NCI-H82 (cell line): Measurements from ENCODE around the gene MRRF.
A peak's percentile ranks its signal among the peaks of the same experiment; 100 is the strongest.

Source experiments
- DNase-seq: peaks from one replicate; lab custom pipeline; 2025; lab: John Stamatoyannopoulos, UW

MRRF gene

DNA sequence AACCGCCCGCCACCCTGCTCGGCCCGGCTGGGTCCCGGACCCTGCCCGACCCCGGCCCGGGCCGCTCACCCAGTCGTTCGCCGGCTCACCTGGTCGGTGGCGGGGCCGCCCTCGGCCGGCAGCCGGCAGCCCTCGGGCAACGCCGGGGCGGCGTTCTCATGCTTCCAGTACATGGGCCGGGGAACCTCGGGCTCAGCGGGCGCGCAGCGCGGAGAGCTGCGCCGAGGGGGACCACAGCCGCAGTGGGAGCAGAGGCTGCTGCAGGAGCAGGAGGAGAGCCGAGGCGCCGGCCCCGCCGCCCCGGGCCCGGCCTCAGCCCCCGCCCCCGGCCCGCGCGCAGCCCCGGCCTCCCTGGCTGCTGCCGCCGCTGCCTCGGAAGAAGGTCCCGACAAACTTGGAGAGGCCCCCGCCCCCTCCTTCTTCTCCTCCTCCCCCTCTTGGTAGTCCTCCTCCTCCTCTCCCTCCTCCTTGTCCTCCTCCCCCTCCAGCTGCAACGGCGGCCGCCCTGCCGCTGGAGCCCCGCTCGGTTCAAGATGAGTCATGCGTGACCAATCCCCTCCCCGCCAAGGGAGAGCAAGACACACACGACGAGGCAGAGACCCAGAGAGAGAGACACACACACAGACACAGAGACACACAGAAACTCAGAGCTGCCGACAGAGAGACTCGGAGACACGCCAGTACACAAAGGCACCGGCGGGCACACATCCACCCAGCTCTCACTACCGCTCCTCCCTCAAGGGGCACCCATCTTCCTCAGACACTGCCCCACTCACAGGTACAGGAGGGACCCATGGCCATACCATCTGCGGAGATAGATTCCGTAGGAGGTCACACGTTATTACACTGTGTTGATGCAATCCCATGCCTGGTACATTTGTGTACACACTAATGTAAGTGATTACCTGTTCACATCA lies 35.9 kb upstream of the MRRF start, which contains the start of gene LHX6:
TSS of gene LHX6 (minus strand) at position 390 of the 917 bp plus-strand sequence. CDS start at position 173, 217 bp downstream.
- DNase-seq = peak; percentile 31

DNA sequence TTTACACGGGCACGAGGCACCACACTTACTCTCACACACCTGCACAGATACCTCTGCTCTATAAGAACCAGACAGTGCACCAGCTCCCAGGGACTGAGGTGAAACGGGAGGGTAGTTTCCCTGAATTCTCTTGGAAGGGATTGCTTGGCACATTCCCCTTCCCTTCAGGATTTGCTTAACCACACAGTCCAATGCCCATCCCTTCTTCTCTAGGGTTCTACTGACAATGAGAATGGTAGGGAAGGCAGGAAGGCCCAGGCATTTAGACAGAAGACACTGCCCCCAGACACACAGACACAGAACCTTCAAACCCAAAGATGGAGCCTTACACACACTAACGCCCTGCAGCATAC lies 35.2 kb upstream of the MRRF start:
- no peak for DNase-seq

DNA sequence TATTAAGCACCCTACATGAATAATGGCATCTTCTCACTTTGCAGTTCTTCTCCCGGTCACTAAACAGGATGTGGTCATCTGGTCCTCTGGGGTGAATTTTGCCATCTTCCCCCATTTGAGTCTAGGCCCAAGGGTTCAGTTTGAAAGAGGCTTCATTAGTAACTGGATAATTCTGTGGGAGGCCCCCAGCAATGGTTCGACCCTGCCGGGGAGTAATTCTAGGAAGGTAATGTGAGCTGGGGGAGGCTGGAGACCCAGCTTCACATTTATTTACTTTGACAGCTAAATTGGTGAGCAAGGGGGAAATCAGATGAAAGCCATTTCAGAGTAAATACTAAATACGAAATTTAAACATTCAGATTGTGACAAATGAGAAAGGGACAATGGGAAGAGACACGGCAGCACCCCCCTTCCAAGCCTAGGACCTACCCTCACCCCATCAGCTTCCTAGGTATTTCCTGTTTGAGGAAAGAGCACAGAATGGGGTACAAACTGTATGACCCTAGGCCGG lies 31.8 kb upstream of the MRRF start:
- no peak for DNase-seq

DNA sequence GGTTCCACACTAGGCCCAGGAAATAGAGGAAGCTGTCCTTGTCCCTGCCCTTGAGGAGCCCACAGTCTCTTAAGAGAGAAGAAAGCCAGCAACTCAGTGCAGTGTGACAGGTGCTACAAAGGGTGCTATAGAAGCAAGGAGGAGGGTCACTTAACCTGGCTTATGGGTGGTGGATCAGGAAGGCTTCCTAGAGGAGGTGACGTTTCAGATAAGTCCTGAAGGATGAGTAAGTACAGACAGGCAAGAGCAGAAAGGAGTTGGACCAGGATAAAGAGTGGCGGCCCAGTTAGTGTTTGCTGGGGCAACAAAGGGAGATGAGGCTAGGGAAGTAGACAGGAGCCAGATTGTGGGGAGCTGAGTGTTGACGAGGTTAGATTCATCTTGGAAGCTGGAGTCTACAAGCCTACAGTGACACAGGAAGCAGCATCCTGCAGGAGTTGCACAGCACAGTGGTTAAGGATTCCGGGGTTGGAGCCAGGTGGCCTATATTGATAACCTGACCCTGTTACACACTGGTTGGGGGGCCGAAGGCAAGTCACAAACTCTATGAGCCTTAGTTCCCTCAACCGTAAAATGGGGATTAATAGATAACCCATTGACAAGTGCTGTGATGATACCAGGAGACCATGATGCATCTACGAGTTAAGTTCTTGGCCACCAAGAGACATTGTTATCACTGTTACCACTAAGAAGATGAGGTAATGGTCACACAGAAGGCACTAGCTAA lies 30.5 kb upstream of the MRRF start:
- DNase-seq = no peak

DNA sequence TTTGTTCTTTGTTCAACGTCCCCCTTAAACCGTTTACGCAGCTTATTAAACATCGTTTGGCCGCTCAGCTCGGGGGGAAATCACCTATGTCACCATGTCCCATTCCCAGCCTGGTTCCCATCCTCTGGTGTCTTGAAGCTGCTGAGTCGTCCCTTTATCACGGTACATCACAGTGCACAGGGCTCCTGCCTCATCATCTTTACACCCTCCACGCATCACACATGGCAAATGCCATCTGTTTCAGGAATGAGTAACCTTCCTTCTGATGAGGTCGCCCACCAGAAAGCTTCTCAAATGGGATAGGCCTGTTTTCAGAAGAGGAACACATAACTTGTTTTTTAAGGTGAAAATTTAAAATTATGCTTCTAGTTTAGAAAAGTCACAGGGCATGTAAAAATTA lies 28.0 kb upstream of the MRRF start:
- peak; percentile 16 for DNase-seq

DNA sequence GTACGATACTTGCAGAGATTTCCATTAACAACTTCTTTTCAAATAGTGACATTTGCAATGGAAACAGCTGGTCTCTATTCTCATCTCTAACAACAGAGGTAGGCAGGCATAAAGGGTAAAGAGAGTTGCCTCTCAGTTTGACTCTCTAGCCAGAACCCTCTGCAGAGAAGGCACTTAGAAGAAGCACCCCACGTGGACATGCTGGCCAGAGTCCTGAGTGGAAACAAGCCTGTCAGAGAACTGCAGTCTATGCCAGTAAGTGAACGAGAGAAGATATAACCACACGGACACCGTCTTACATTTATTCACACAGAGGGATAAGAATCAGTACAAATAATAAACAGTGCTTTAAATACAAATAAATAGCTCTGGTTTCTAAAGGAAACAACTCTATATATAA lies 25.0 kb upstream of the MRRF start:
- DNase-seq = no peak

DNA sequence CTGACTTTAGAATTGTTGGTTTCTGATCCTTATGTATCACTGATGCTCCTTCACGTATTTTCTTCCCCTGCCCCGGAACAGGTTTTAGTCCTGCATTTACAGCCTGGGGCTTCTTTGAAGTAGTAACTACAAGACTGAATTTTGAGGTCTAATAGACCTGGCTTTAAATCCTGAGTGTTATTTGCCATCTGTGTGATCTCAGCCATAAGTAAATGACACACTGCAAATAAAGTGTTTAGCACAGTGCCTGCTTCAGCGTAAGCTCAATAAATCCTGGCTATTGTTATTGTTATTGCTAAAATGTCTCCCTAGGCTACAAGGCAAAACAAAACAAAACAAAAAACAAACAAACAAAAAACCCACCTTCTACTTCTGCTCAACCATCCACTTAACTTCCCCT lies 20.3 kb upstream of the MRRF start:
- no peak for DNase-seq

DNA sequence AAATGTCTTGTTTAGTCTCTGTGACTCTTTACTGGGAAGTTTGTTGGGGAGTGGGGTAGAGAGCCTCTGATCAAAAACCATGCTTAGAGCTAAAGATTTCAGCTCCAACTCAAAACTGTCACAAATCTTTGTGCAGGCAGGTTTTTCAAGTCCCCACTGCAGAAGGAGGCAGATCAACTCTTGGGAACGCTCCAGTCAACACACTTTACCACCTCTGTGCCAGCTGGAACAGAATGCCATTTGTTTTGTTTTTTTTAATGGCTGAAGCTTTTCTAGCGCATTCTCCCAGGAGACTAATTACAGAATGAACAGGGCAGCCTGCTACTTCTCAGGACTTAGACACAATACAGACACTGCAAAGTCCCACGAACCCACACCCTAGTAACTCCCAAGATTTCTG lies 18.0 kb upstream of the MRRF start:
- DNase-seq = no peak

DNA sequence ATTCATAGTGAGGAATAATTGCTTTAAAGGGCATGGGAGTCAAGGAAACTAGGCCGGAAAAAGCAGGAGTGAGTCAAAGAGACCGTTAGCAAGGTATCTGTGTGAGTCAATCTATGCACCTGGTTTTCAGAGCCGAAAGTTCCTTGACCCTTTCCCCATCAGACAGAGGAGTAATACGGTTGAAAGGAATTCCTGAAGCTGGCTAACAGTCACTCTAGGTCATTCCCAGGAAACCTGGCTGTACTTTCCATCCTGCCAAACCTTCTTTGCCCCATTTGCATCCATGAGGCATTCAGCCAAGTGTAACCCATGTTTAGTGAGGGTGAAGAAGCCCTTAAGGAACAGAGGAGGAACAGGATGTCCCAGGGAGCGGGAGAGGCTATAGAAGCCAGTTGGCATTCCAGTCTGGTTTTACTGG lies 16.2 kb upstream of the MRRF start:
- DNase-seq = no peak

DNA sequence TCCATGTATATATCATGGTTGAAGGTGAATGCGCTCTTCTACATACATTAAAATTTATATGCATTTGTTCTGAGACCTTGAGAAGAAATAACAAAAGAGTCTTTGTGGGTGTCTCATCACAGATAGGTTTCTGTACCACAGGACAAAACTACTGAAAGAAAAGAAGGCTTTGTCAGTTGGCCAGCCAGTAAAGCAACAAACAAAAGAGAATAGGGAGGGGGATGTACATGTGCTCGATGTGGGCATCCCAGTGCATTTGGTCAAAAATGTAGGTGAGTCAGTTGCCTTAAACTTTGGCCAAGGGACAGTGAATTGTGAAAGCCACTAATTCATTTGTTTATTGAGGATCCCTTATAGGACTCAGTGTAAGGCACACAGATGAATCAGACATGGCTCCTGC lies 13.3 kb upstream of the MRRF start:
- no peak for DNase-seq

DNA sequence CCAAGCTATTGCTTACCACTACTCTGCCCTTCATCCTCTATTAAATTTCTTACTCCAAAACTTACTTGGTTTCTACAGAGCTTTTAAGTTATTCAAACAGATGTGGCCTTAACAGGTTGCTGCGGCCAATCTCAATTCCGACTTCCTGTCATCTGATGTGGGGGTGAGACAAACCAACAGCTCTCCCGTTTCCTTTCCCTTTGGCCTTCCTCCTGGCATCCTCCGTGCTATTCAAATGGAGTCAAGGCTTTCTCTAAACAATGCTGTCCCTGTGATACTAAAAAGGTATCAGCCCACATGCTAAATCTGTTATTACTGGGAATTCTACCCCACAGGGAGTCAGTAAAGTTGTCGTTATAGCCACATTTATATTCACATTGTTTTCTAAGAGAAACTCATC lies 11.9 kb upstream of the MRRF start:
- no peak for DNase-seq

DNA sequence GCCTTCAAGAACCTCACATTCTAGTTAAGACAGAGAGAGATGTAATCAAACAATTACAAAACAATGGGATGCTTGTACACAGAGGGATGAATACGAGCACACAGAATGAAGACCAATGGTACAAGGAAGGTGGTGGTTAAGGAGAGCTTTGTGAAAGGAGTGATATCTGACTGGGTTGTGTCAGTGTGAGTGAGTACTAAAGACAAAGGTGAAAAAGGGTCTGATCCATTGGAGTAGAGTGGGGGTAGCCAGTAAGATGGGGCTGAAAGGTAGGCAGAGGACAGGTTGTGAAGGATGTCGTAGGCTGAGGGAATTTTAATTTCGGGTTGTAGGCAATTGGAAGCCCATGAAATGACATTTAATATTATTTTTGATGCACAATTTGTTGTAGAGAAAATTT lies 9.9 kb upstream of the MRRF start:
- no peak for DNase-seq

DNA sequence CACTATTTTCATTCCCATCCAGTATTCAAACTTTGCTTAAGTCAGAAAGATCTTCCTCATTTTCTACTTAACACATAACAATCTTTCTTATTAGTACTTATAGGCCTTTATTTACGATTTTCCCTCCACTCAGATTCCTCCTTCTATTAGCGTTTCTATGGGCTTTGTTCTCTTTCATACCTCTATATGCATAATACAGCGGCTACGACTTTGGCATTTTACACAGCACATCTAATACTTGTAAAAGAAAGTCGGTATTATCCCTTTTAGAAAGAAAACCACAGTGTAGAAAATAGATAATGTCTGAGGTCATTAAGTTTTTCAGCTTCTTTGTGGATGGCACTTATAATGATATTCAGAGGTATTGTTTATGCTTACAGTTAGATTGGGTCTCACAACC lies 8.5 kb upstream of the MRRF start:
- no peak for DNase-seq

DNA sequence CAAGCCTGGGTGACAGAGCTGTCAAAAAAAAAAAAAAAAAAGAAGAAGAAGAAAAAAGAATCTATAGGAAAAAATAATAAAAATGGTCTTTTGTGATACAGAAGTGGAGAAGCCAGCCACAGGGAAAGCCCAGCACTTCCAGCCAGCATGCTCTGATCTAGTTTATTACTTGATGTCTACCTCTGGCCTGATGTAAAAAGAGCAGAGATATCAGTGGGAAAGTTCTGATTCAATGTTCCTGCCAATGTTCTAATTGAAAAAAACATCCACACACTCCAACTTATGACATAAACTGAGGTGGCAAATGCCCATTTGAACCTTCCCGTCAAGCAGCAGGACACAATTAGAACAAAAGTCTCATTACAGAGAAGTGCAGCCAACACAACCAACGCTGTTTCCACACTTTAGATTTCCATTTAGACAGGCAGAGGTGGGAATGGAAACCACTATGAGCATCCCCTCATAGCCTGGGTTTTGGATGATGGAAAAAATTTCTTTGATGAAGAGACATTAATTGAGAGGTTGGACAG lies 5.7 kb upstream of the MRRF start:
- no peak for DNase-seq

DNA sequence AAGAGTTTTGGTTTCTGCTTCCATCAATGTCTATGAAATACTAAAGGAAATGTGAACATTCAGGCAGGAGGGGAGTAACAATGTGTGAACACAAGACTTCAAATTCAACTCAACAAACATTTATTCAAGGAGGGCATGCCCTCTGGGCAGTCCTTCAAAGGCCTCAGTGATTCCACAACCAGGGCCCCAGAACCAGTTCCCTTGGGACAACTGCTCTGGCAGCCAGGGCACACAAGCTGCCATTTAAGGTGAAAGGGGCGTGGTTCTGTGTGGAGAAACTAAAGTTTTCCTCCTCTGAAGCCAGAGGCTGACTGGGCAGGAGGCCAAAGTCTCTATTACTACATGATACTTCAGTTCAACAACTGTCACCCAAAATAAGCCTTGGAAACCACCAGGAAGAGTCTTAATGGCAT lies 3.2 kb upstream of the MRRF start:
- no peak for DNase-seq

DNA sequence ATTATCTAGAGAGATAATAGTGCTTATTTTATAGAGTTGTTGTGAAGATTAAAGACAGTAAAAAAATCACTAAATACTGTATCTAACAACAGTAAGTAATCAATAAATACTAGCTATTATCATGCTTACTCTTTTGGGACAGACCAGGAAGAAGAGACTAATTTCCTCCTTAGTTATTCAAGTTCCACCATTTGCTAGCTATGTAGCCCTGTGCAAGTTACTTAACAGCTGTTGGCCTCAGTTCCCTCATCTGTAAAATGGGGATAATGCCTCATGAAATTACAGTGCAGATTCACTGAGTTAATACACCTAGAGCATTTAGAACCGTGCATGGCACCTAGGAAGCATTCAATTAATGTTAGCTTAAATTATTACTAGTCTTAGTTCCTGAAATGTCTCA lies 2.6 kb upstream of the MRRF start:
- DNase-seq = no peak

DNA sequence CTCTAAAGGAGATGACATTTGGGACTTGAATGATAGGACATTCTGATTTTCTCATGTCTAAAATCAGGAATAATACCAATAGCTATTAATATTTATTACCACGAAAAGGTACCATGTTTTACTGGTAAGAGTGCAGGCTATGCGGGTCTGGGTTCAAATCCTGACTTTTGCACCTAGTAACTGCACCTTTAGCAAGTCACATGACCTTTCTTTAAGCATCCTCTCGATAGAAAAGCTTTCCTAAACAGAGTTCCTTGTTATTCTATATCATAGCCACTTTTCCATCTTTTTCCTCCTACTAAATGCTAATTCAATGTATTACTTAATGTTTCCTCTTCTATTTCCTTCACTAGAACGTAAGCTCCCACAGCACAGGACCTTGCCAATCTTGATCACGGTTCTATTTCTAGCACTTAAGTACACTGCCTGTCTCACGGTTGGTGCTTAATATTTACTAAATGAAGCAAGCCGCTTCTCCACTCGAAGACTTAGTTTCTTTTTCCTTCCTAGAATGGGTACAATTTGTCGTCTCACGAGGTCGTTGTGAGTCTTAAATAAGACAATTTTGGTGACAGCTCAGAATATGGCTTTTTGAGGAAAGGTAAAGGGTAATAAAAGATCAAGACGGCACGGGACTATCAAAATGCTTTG lies 858 bp upstream of the MRRF start:
- DNase-seq = peak; percentile 33

DNA sequence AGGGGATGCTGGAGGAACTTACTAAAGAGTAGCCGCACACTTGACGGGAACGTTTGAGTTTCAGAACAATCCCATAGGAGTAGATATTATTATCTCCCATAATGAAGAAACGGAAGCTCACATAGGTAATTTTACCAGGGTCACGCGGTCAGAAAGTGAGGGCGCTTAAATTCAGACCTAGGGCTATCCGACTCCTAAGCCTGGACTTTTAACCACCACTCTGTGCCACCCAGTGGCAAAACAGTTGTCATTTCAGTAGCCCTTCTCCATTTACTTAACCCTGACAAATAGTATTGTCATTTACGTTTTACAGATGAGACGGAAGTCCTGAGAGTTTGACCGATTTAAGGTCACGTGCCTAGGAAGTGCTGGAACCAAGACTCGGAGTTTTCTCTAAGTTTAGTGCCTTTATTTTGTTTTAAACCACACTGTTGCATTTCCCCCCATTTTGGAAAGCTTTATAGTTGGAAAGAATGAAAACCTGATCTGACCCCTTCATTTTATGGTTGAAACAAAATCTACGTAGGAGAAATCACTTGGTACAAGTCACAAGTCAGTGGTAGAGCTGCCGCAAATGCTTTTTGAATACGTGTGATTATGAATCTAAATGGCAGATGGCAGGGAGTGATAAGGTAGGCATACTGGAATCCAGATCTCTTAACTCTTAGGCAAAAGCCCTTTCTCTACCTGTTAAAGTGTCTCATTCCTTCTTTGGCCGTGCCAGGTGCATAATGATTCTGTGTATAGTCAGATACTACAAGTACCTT lies 650 bp downstream of the MRRF start:
- DNase-seq = no peak

DNA sequence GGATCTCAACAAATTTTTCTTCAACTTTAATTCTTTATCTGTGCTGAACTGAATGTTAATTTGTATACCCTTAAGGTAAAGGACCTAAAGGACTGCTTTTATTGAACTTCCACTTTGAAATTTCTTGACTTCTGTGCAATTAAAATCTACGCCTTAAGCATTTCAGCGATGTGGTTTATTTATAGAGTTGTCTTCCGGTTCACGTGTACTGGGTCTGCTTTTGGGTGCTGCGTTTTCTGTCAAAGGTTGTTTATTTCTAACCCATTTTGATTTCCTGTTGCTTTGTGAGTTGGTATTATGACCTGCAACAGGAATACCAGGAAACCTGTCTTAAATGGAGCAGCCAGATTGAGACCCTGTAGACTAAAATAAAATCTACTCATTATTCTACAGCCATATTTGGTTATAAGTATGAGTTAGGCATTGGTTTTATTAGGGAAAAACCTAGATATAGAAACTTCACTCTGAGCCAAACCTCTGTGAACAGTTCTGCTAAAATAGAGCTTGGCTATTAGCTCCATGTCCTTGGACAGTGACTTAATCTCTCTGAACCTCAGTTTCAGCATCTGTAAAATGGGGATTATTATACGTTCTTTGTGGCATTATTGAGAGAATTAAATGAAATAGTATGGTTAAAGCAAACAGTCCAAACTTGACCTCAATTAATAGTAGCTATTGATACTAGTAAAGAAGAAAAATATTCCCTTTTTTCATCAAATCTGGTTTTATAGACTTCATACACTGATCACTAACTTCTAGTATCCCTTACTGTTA lies 3.5 kb downstream of the MRRF start:
- no peak for DNase-seq

DNA sequence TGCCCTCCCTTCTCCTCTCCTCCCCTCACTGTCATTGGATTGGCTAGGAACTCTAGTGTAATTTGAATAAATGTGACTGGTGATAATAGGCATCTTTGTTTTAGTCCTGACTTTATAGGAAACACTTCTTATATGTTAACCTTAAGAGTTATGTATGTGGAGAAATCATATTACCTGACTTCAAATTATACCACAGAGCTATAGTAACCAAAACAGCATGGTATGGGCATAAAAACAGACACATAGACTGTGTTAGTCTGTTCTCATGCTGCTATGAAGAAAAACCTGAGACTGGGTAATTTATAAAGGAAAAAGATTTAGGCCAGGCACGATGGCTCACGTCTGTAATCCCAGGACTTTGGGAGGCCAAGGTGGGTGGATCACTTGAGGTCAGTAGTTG lies 9.4 kb downstream of the MRRF start:
- DNase-seq = no peak

DNA sequence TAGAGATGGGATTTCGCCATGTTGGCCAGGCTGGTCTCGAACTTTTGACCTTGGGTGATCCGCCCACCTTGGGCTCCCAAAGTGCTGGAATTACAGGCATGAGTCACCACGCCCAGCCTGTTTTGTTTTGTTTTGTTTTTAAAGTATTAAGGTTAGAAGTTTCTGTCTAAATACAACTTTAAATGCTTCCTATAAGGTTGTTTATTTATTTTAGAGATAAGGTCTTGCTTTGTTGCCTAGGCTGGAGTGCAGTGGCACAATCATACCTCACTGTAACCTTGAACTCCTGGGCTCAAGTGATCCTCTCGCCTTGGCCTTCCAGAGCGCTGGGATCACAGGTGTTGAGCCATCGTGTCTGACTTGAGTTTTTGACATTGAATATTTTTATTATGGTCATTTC lies 11.4 kb downstream of the MRRF start:
- no peak for DNase-seq
